Germinal center (tissue), 1 donor: ENCODE measurements around the gene TLR1.
"Not testable (repeated sequence)": the region's sequence is repeated elsewhere in the genome, so short reads cannot be mapped to it uniquely, and the experiment has no call there.

Experiments used
- DNase-seq: peaks from one replicate; pipeline ENCODE4 v3.0.0; 2012; ENCODE audit warnings: mixed read lengths, low spot score

TLR1 gene, protein sequence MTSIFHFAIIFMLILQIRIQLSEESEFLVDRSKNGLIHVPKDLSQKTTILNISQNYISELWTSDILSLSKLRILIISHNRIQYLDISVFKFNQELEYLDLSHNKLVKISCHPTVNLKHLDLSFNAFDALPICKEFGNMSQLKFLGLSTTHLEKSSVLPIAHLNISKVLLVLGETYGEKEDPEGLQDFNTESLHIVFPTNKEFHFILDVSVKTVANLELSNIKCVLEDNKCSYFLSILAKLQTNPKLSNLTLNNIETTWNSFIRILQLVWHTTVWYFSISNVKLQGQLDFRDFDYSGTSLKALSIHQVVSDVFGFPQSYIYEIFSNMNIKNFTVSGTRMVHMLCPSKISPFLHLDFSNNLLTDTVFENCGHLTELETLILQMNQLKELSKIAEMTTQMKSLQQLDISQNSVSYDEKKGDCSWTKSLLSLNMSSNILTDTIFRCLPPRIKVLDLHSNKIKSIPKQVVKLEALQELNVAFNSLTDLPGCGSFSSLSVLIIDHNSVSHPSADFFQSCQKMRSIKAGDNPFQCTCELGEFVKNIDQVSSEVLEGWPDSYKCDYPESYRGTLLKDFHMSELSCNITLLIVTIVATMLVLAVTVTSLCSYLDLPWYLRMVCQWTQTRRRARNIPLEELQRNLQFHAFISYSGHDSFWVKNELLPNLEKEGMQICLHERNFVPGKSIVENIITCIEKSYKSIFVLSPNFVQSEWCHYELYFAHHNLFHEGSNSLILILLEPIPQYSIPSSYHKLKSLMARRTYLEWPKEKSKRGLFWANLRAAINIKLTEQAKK

DNA sequence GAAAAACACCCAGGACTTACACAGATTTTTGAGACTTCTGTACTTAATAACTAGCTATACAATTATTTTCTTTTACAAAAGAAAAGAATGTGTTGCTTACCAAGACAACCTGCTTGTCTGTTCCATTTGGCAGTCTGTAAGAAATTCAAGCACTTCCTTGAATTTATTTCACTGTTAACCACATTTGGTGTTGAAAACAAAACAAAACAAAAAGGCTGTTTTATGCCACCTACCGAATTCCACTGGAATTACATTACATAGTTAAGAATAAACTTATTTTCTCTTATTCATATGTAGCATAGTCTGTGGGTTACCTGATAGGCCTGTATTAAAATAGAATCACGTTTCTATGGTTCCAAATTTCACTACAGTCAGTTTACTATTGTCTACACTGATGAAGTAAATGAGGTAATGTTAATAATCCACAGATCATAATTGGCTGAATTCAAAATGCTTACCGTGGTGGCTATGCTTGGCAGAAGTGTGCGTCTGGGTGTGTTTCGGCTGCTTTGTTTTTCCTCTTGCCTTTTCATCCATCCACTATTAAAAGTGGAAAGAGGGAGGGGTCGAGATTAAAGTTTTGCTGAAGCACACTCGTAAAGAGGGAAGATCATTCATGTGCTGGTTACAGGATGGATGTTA, at the start of gene TLR1:
TLR1 (minus strand) TSS at position 138 of the 642 bp plus-strand sequence. CDS start 5,960 bp downstream, outside the sequence.
- peak; percentile 38 for DNase-seq

DNA sequence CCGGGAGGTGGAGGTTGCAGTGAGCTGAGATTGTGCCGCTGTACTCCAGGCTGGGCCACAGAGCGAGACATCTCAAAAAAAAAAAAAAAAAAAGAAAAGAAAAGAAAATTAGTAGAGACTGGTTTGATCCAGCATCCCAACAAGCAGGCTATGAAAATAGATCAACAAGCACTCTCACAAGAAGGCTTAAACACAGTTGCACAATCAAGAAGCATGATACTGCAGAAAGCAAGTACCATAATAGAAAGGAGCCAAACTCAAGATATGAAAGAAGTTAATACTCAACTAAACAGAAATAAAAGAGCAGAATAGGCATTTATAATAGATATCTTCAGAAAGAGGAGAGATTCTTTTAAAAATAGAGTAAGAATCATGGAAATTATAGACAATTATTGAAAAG, 41.4 kb upstream of the TLR1 start:
- no peak for DNase-seq

DNA sequence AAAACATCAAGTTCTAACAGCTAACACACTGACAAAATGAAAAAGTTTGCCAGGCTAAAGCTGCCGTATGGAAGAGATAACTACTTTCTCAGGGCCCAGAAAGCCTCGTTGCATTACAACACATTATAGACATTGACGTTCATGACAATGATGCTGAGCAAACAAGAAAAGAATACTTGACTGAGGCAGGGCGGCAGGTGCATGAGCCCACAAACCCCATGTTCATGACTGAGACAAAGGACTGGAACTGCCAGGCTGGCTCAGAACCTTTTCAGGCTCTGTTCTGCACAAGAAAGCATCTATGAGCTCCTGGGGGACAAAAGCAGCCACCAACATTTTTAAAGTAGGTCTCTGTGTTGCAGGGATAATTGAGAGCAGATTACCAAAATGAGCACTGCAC, 38.4 kb upstream of the TLR1 start:
- DNase-seq, result no peak

DNA sequence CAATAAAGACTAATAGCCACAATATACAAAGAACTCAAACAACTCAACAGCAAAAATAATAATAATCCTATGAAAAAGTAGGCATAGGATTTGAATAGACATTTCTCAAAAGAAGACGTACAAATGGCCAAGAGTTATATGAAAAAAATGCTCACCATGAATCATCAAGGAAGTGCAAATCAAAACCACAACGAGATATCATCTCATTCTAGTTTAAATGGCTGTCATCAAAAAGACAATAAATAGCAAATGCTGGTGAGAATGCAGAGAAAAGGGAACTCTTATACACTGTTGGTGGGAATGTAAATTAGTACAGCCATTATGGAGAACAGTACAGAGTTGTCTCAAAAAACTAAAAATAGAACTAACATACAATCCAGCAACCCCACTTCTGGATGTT, 33.3 kb upstream of the TLR1 start:
- no peak for DNase-seq

DNA sequence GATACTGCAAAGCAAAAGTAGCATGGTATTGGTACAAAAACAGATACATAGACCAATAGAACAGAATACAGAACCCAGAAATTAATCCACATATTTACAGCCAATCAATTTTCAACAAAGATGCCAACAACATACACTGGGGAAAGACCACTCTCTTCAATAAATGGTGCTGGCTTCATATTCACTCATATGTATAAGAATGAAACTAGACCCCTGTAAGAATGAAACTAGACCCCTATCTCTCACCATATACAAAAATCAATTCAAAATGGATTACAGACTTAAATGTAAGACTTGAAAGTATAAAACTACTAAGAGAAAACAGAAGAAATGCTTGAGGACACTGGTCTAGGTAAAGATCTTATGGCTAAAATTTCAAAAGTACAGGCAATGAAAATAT, 32.7 kb upstream of the TLR1 start:
- no peak for DNase-seq

DNA sequence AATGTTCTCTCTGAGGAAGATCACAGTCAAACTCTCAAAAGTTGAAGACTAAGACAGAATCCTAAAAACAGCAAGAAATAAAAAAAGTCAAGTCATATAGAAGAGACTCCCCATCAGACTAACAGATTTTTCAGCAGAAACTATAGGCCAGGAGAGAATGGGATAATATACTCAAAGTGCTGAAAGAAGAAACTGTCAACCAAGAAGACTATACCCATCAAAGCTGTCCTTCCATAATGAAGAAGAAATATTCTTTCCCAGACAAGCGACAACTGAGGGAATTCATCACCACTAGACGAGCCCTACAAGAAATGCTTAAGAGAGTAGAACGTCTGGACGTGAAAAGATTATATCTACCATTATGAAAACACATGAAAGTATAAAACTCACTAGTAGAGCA, 30.0 kb upstream of the TLR1 start:
- no peak for DNase-seq

DNA sequence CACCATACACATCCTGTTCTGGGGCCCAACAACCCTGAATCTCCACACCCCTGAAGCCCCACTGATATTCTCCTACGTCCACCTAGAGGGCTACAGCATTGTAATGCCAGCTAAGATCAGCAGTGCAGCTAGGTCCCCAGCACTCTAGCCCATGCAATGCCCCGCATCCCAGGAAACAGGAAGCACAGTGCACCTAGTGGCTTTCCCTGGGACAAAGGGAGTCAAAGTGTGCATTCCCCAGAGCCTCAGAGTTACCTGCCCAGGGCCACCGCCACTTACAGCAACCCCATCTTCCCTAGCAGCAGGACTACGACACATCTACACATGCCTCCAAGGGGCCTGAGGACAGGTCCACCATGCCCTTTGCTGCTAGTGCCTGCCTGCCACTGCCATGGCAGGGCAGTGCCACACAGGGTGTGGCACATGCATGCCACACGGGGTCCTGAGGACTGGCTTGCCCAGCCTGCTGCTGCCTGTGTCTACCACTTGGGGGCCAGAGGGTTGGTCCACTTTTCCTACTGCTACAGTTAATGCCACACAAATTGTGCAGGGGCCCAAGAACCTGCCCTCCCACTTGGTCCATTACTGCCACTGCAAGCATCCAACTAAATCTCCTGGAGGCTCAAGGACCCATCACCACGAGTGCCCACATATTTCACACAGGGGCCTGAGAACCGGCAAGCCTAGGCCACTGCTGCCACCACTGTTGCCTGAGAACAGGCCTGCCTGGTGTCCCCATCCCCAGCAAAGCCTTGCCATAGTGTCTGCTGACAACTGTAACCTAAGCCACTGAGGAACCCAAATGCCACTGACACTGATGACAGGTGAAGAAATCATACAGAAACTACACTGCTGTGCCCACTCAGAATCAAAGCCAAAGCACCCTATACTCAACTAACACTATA, 28.3 kb upstream of the TLR1 start:
- DNase-seq, result peak; percentile 27

DNA sequence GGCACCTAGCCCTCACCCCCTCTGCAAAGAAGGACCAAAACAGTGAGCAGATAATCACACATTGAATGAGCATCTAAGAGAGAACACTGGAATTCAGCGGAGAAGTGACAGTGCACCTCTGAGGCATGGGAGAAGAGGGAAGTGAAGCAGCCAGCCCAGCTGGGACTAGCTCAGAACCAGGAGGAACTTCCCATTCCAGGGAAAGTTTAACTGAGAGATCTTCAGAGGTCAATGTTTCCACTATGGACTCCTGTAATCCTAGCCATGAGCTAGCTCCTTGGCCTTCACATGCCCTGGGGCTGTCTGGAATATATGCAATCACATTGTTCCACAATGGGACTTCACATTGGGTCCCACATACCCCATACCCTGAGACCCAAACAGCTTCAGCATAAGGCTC, 27.6 kb upstream of the TLR1 start:
- no peak for DNase-seq

DNA sequence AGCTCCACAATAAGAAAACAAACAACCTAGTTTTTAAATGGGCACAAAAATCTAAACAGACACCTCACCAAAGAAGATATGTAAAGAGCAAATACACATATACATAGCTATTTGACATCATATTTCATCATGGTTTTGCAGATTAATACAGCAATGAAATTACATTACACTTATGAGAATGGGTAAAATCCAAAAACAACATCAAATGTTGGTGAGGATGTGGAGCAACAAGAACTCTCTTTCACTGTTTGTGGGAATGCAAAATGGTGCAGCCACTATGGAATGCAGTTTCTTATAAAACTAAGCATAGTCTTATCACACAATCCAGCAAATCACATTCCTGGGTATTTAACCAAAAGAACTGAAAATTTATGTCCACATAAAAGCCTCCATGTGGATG, 27.1 kb upstream of the TLR1 start:
- DNase-seq, result no peak

DNA sequence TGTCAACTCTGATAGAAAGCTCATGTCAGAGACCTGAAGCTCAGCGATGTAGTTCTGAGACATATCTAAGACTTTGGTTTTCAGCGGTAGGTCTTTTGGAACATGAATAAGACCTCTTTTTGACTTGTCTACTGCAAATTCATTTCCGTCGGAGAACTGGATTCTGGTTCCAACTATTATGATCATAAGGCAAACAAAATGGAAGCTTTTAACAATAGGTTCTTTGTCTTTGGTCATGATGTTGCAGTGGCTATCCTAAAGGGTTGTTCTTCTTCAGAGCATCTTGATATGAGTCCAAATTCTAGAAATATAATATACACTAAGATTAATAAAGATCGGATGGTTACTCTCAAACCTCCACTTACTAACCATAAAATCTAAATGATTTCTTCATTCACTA, 24.6 kb upstream of the TLR1 start:
- no peak for DNase-seq

DNA sequence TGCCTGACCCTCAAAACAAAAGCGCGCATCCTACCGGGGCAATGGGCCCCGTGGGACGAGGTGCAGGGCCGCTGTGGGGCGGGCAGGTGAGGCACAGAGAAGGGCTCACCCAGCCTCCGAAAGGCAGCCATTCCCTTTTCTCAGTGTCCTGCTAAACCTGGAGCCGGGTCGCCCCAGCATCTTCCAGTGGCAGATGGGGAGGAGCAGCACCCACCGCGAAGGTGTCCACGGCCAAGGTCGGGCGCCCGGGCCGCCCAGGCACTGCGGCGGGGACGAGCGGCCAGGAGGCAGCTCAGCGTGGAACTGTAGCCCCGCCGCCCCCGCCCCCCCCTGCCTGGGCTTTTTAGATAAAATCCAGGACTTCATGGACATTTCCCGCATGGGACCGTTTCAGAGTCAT, 19.2 kb upstream of the TLR1 start:
- no peak for DNase-seq

DNA sequence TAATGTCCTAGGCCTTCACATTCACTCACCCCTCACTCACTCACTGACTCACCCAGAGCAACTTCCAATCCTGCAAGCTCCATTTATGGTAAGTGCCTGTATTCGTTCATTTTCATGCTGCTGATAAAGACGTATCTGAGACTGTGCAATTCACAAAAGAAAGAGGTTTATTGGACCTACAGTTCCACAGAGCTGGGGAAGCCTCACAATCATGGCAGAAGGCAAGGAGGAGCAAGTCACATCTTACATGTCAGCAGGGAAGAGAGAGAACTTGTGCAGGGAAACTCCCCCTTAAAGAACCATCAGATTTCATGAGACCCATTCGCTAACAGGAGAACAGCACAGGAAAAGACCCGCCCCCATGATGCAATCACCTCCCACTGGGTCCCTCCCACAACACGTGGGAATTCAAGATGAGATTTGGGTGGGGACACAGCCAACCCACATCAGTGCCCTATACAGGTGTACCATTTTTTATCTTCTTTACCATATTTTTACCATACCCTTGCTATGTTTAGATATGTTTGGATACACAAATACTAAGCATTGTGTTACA, 18.2 kb upstream of the TLR1 start:
- no peak for DNase-seq

DNA sequence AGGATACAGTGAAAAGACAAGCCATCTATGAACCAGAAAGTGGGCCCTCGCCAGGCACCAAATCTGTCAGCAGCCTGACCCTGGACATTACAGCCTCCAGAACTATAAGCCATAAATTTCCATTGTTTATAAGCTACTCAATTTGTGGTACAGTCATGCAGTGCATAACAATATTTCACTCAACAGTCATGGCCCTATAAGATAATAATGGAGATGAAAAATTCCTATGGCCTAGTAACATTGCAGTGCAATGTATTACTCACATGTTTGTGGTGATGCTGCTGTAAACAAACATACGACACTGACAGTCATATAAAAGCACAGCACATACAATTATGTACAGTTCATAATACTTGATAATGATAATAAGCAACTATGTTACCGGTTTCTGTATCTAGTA, 17.1 kb upstream of the TLR1 start:
- no peak for DNase-seq

DNA sequence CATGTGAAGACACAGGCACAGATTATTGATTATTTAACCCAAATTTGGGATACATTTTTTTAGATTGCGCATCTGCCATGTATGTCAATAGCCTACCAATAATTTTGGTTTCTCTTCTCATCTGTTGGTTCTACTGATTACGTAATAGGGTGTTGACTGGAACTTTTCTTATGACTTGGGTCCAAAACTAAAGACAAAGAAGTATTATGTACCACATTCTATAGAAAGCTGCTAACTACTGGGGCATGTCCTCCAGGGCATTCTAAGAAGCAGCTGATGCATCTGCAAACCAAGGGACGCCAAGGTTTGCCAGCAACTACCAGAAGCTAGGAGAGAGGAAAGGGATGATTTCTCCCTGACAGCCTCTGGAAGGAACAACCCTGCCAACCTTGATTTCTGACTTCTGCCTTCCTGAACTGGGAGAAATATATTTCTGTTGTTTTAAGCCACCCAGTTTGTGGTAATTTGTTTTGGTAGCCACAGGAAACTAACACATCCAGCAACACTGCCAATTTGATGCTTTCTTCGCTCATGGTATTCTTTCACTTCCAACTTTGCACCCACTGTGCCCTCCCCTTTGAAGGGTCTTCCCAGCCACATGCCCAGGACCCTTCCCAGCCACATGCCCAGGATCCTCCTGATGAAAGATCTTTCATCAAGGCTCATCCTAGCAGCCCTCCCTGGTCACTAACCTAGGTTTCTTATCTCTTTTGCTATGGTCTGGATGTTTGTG, 15.9 kb upstream of the TLR1 start:
- no peak for DNase-seq

DNA sequence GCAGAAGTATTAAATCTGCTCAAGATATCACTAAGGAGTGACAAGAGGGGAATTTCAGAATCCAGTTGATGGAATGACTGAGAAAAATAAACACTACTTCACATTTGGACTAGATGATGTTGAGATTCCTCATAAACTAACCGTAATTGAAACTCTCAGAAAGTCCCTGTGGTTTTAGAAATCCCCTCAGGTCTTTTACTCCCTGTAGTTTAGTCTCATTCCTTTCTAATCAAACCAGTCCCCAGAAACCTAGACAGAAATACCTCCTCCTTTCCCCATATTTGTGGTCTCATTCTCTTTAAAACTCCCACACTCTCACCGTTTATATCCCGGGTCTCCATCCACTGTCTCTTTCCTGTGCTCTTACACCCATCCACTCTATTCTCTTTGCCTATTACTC, 15.0 kb upstream of the TLR1 start:
- DNase-seq, result no peak

DNA sequence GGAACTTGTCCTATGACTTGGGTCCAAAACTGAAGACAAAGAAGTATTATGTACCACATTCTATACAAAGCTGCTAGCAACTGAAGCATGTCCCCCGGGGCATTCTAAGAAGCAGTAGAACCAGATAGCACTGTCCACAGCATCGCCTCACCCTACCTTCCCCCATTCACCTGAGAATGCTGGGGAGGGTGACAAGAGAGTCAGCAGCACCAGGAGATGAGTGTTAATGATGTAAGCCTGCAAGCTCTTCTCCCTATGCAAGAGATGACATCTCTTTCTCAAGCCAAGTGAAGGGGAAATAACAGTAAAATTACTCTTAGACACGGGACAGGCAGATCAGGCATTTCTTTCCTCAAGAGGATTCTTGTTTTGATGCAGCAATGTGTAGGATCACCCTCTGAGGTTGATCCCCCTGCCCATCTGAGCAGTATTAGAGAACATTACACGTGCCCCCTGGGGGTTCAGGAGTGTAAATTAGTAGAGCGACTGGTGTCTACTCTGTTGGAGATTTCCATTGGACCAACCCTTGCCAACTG, 13.9 kb upstream of the TLR1 start:
- no peak for DNase-seq

DNA sequence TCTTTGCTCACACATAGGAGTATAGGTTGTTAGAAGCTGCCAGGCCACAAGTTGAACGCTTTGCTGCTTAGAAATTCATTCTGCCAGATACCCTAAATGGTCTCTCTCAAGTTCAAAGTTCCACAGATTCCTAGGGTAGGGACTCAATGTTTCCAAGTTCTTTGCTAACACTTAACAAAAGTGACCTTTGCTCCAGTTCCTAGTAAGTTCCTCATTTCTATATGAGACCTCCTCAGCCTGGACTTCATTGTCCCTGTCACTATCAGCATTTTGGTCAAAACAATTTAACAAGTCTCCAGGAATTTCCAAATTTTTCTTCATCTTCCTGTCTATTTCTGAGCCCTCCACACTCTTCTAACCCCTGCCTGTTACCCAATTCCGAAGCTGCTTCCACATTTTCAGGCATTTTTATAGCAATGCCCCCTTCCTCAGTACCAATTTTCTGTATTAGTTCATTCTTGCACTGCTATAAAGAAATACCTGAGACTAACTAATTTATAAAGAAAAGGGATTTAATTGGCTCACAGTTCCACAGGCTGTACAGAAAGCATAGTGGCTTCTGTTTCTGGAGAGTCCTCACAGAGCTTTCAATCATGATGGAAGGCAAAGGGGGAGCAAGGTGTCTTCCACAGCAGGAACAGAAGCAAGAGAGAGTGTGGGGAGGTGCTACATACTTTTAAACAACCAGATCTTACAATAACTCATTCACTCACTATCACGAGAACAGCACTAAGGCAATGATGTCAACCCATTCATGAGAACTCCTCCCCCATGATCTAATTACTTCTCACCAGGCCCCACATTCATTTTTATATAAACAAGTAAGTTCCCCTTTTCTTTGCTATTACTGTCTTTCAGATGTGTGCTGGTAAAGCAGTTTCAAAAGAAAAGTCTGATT, 11.5 kb upstream of the TLR1 start:
- peak; percentile 65 for DNase-seq

DNA sequence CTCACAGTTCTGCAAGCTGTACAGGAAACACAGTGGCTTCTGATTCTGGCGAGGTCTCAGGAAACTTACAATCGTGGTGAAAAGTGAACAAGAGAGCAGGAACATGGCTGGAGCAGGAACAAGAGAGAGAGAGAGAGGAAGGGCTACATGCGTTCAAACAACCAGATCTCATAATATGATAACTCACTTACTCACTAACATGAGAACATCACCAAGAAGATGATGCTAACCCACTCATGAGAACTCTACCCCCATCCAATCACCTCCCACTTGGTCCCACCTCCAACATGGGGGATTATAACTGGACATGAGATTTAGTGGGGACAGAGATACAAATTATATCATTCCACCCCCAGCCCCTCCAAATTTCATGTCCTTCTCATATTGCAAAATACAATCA, 9.8 kb upstream of the TLR1 start:
- DNase-seq, result no peak

DNA sequence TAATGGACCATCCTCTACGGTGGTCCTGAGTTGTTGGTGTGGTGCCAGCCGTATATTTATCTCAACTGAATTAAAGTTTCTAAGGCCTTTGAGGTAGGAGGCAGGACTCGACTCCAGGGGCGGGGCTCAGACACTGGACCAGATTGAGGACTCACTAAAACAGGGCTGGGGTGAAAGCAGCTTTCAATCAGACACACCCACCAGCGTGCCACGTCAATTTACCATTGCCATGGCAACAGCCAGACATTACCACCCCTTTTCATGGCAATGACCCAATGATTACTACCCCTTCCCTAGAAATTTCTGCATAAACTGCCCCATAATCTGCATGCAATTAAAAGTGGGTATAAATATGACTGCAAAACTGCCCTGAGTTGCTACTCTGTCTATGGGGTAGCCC, 6.7 kb upstream of the TLR1 start:
- DNase-seq, result no peak

DNA sequence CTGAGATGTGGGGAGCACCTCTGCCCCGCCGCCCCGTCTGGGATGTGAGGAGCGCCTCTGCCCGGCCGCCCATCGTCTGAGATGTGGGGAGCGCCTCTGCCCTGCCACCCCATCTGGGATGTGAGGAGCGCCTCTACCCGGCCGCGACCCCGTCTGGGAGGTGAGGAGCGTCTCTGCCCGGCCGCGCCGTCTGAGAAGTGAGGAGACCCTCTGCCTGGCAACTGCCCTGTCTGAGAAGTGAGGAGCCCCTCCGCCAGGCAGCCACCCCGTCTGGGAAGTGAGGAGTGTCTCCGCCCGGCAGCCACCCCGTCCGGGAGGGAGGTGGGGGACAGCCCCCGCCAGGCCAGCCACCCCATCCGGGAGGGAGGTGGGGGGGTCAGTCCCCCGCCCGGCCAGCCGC, 2.9 kb upstream of the TLR1 start:
- not testable (repeated sequence) for DNase-seq
